ENCODE measurements around the gene COLEC11.

DNA sequence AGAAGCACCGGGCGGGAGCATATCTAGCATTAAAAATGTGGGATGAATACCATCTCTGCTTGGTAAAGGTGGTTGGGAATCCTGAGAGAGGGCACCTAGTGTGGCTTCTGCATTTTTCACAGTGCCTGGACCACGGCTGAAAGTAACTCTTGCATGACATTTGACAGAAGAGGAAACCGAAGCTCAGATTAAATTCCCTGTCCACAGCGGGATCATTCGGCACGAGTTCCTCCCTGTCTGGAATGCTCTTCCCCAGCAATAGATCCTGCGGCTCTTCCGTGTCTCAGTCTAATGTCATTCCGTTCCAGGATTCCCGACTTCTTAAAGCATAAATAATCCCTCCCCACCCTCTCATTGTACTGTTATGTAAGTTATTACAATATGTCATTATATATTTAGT is 20.8 kb upstream of the COLEC11 start:
- TF ChIP-seq, protein P1, sequence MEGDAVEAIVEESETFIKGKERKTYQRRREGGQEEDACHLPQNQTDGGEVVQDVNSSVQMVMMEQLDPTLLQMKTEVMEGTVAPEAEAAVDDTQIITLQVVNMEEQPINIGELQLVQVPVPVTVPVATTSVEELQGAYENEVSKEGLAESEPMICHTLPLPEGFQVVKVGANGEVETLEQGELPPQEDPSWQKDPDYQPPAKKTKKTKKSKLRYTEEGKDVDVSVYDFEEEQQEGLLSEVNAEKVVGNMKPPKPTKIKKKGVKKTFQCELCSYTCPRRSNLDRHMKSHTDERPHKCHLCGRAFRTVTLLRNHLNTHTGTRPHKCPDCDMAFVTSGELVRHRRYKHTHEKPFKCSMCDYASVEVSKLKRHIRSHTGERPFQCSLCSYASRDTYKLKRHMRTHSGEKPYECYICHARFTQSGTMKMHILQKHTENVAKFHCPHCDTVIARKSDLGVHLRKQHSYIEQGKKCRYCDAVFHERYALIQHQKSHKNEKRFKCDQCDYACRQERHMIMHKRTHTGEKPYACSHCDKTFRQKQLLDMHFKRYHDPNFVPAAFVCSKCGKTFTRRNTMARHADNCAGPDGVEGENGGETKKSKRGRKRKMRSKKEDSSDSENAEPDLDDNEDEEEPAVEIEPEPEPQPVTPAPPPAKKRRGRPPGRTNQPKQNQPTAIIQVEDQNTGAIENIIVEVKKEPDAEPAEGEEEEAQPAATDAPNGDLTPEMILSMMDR (IDR thresholded peaks at IDR 0.05), result no peak
- TF ChIP-seq POLR2A (IDR thresholded peaks at IDR 0.05), result no peak

All from adrenal gland (tissue), 5 donors.